ENCODE results near the gene NLGN1.

The NLGN1 gene

DNA sequence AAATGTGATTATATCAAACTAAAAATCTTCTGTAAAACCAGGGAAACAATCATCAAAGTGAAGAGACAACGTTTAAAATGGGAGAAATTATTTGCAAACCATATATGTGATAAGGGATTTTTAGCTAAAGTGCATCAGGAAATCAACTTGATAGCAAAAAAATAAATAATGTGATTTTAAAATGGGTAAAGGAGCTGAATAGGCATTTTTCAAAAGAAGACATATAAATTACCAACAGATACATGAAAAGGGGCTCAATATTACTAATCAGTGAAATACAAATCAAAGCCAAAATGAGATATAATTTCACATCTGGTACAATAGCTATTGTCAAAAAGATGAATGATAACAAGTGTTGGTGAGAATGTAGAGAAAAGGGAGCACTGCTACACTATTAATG, 924.0 kb downstream of the NLGN1 start:
- H3K4me3 ChIP-seq (ENCODE audit: insufficient read depth, low read depth, low read length): no peak overlapping the region
- 83% methylated on average over 1 of the region's 1 CpG; no CpG with 5 or more reads in 1 of the 2 experiments for WGBS, 2 experiments
- H3K9me3 ChIP-seq (ENCODE audit: control insufficient read depth, low read length): no peaks in the 10 kb centered on the region
- no peak overlapping the region for H3K27ac ChIP-seq (ENCODE audit: insufficient read depth, low read depth, low read length, poor library complexity, severe bottlenecking)
- H3K4me1 ChIP-seq (ENCODE audit: control insufficient read depth, insufficient read depth, low read length): peaks cover 3% of the 10 kb centered on the region
- no peaks in the 10 kb centered on the region for H3K36me3 ChIP-seq (ENCODE audit: control insufficient read depth, insufficient read depth, low read length)
- H3K27me3 ChIP-seq (ENCODE audit: control insufficient read depth, insufficient read depth, low read length, poor library complexity, severe bottlenecking): no peaks in the 10 kb centered on the region

DNA sequence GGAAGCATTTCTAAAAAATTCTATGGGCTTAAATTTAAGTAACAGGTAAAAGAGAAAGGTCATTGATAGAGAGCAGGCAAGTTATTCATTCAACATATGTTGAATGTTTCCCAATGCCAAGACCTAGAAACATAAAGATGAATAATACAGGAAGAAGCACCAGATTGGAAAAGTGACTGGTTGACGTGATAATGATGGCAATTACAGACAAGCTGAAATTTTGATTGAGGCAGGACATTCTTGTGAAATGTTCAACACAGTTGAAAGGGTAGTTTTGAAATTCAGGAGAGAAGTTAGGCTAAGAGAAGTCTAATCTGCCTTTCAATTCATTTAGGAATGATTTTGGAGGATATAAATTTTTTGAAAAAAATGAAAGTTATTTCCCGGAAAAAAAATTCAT, 925.2 kb downstream of the NLGN1 start:
- Histone ChIP-seq H3K36me3 (ENCODE audit: control insufficient read depth, insufficient read depth, low read length) (no peaks in the 10 kb centered on the region), H3K4me1 (ENCODE audit: control insufficient read depth, insufficient read depth, low read length) (peaks cover 3% of the 10 kb centered on the region), H3K27me3 (ENCODE audit: control insufficient read depth, insufficient read depth, low read length, poor library complexity, severe bottlenecking) (no peaks in the 10 kb centered on the region), H3K4me3 (ENCODE audit: insufficient read depth, low read depth, low read length) (no peak overlapping the region), H3K9me3 (ENCODE audit: control insufficient read depth, low read length) (no peaks in the 10 kb centered on the region), H3K27ac (ENCODE audit: insufficient read depth, low read depth, low read length, poor library complexity, severe bottlenecking) (no peak overlapping the region)
- 87 to 98% methylated on average over 1 of the region's 2 CpGs for WGBS, 2 experiments

DNA sequence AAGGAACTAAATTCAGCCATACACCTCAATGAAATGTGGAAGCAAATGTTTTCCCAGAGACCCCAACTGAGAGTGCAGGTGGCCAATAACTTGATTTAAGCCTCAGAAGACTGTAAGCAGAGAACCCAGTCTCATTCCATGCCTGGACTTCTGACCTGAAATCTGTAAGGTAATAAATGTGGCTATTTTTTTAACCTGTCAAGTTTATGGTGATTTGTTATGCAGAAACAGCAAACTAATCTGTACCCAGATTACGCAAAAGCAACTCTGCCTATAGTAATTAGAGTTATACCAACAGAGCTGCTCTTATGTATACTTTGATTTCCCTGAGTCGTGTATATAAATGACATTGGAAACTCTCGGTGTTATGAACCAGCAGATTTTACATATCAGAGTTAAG, 927.6 kb downstream of the NLGN1 start:
- Histone ChIP-seq H3K9me3 (ENCODE audit: control insufficient read depth, low read length) (no peaks in the 10 kb centered on the region), H3K36me3 (ENCODE audit: control insufficient read depth, insufficient read depth, low read length) (no peaks in the 10 kb centered on the region), H3K4me3 (ENCODE audit: insufficient read depth, low read depth, low read length) (no peak overlapping the region), H3K27ac (ENCODE audit: insufficient read depth, low read depth, low read length, poor library complexity, severe bottlenecking) (no peak overlapping the region), H3K4me1 (ENCODE audit: control insufficient read depth, insufficient read depth, low read length) (no peaks in the 10 kb centered on the region), H3K27me3 (ENCODE audit: control insufficient read depth, insufficient read depth, low read length, poor library complexity, severe bottlenecking) (no peaks in the 10 kb centered on the region)
- WGBS, 2 experiments: 98 to 100% methylated on average over 2 to 3 of the region's 3 CpGs

DNA sequence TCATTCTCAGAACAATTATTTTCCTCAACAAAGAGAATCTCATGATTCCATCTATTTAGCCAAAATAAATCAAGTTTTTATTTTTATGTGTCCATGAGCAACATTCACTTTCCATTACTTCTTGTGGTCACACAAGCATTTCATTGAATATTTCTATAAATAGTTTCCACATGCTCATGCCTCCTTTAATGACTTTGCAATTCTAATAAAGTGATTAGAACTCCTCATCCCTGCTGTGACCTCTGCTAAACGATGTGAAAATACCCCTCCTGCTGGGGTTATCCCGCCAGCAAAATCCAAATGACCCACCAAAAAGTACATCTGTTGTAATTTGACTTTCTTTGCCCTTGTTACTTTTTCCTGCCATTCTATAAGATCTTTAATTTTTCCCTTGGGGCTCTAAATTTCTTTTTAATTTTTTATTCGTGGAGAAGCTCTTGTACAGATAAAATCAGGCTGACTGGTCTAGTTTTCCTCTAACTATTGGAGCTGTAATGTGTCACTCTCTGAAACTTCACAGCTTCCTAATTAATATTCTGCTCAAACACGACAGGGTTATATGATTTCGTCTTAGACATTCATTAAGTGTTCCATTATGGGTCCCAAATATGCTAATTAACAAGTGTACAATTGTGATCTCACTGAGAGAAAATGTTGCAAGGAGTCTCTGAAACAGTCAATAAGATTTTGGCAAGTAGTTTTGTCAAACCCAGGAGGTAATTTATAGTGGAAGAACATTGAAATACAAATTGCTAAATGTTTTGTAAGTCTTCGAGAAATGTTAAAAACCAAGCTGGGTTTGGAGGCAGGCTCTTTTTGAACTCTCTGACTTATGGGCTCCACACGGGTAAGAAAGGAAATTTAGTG, 928.5 kb downstream of the NLGN1 start:
- WGBS, 2 experiments: 65 to 72% methylated on average over 7 of the region's 7 CpGs
- no peak overlapping the region for H3K27ac ChIP-seq (ENCODE audit: insufficient read depth, low read depth, low read length, poor library complexity, severe bottlenecking)

DNA sequence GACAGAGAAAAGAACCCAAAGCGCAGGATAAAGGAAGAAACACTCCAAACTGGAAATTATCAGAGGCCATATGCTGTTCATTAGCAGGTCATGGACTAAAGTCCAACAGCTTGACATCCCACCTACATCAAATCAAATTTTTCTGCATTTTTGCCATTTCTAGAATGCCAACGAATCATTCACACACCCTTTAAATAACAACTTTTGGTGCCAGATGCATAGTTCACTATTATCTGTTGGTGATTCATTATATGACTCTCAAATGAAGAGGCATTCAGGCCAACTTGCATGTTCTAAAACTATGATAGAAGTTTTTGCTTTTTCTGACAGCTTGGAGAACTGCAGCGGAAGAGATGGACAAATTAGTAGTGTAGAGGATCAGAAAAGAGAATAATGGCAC, 931.8 kb downstream of the NLGN1 start:
- Histone ChIP-seq H3K27ac (ENCODE audit: insufficient read depth, low read depth, low read length, poor library complexity, severe bottlenecking) (no peak overlapping the region), H3K4me1 (ENCODE audit: control insufficient read depth, insufficient read depth, low read length) (no peaks in the 10 kb centered on the region), H3K9me3 (ENCODE audit: control insufficient read depth, low read length) (no peaks in the 10 kb centered on the region), H3K4me3 (ENCODE audit: insufficient read depth, low read depth, low read length) (no peak overlapping the region), H3K36me3 (ENCODE audit: control insufficient read depth, insufficient read depth, low read length) (no peaks in the 10 kb centered on the region), H3K27me3 (ENCODE audit: control insufficient read depth, insufficient read depth, low read length, poor library complexity, severe bottlenecking) (no peaks in the 10 kb centered on the region)
- WGBS, 2 experiments: 91 to 98% methylated on average over 3 of the region's 3 CpGs

More for the DNA sequence above, 928.5 kb downstream of the NLGN1 start:
- H3K27me3 ChIP-seq (ENCODE audit: control insufficient read depth, insufficient read depth, low read length, poor library complexity, severe bottlenecking): no peaks in the 10 kb centered on the region
- no peaks in the 10 kb centered on the region for H3K4me1 ChIP-seq (ENCODE audit: control insufficient read depth, insufficient read depth, low read length)
- H3K4me3 ChIP-seq (ENCODE audit: insufficient read depth, low read depth, low read length): no peak overlapping the region
- H3K9me3 ChIP-seq (ENCODE audit: control insufficient read depth, low read length): no peaks in the 10 kb centered on the region
- no peaks in the 10 kb centered on the region for H3K36me3 ChIP-seq (ENCODE audit: control insufficient read depth, insufficient read depth, low read length)

DNA sequence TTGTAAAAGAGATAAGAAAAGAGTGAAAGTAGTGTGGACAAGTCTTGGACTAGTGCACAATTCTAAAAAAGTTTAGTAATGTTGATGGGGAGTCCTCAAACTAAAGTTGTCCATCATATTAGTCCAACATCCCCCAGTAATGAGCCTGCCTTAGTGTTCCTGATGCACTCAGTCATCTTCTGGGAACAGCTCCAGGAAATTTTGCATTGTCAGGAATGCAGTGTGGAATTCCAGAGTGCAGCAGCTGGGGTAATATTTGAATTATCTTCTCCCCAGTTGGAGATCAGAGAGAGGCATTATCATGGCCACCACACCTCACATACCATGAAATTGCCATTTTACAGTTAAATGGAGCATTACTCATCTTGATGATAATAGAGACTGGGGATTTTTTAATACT, 932.8 kb downstream of the NLGN1 start:
- Histone ChIP-seq H3K4me3 (ENCODE audit: insufficient read depth, low read depth, low read length) (no peak overlapping the region), H3K27me3 (ENCODE audit: control insufficient read depth, insufficient read depth, low read length, poor library complexity, severe bottlenecking) (no peaks in the 10 kb centered on the region), H3K9me3 (ENCODE audit: control insufficient read depth, low read length) (no peaks in the 10 kb centered on the region), H3K27ac (ENCODE audit: insufficient read depth, low read depth, low read length, poor library complexity, severe bottlenecking) (no peak overlapping the region), H3K36me3 (ENCODE audit: control insufficient read depth, insufficient read depth, low read length) (no peaks in the 10 kb centered on the region), H3K4me1 (ENCODE audit: control insufficient read depth, insufficient read depth, low read length) (no peaks in the 10 kb centered on the region)

DNA sequence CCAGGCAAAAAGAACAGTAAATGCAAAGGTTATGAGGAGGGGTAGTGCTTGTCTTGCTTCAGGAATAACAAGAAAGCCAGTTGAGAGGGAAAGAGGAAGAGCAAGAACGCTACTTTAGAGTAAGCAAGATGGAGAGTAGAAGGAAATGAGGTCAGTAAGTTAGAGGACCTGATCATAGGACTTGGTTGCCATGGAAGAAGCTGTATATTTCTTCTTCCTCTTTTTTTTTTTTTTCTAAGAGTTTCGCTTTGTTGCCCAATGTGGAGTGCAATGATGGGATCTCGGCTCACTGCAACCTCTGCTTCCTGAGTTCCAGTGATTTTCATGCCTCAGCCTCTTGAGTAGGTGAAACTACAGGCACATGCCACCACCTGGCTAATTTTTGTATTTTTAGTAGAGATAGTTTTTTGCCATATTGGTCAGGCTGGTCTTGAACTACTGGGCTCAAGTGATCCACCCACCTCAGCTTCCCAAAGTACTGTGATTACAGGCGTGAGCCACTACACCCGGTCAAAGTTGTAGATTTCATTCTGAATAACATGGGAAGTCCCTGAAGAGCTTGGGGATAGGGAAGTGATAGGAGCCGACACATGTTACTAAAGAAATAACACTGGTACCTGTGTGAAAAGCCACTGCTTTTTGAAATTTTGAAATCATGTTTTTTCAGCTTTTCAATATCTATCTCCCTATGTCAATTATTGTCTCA, 933.7 kb downstream of the NLGN1 start:
- no peaks in the 10 kb centered on the region for H3K4me1 ChIP-seq (ENCODE audit: control insufficient read depth, insufficient read depth, low read length)

DNA sequence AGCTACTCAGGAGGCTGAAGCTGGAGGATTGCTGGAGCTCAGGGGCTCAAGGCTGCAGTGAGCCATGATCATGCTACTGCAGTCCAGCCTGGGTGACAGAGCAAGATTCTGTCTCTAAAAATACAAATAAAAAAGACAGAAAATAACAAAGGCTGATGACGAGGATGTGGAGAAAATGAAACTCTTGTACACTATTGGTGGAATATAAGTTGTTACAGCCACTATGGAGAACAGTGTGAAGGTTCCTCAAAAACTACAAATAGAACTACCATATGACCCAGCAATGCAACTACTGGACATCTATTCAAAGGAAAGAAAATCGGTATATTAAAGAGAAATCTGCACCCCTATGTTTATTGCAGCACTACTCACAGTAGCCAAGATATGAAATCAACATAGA, 934.8 kb downstream of the NLGN1 start:
- no peak overlapping the region for H3K27ac ChIP-seq (ENCODE audit: insufficient read depth, low read depth, low read length, poor library complexity, severe bottlenecking)
- WGBS, 2 experiments: 86 to 100% methylated on average over 1 to 2 of the region's 2 CpGs
- no peaks in the 10 kb centered on the region for H3K9me3 ChIP-seq (ENCODE audit: control insufficient read depth, low read length)
- no peaks in the 10 kb centered on the region for H3K36me3 ChIP-seq (ENCODE audit: control insufficient read depth, insufficient read depth, low read length)
- no peaks in the 10 kb centered on the region for H3K27me3 ChIP-seq (ENCODE audit: control insufficient read depth, insufficient read depth, low read length, poor library complexity, severe bottlenecking)
- no peak overlapping the region for H3K4me3 ChIP-seq (ENCODE audit: insufficient read depth, low read depth, low read length)
- no peaks in the 10 kb centered on the region for H3K4me1 ChIP-seq (ENCODE audit: control insufficient read depth, insufficient read depth, low read length)

More for the DNA sequence above, 933.7 kb downstream of the NLGN1 start:
- Histone ChIP-seq H3K36me3 (ENCODE audit: control insufficient read depth, insufficient read depth, low read length) (no peaks in the 10 kb centered on the region), H3K9me3 (ENCODE audit: control insufficient read depth, low read length) (no peaks in the 10 kb centered on the region), H3K4me3 (ENCODE audit: insufficient read depth, low read depth, low read length) (no peak overlapping the region), H3K27me3 (ENCODE audit: control insufficient read depth, insufficient read depth, low read length, poor library complexity, severe bottlenecking) (no peaks in the 10 kb centered on the region), H3K27ac (ENCODE audit: insufficient read depth, low read depth, low read length, poor library complexity, severe bottlenecking) (no peak overlapping the region)
- 87 to 93% methylated on average over 6 of the region's 6 CpGs for WGBS, 2 experiments

DNA sequence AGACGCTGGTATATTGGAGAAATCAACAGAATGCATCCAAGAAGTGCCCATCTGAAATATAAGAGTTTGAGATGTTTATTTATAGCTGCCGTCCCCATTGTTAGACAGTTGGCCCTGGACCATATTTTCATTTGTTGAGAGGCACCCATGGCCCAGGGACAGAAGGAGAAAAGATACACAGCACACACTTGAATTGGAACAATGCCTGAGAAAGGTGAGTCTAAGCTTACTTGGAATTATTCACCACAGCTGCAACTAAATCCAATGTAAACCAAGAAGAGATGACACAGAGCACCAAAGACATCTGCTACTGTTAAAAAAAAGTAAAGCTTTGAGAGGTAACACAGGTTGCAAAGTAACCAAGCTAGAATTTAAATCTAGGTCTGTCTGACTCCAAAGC, 936.1 kb downstream of the NLGN1 start:
- 92 to 95% methylated on average over 2 of the region's 2 CpGs for WGBS, 2 experiments
- H3K4me1 ChIP-seq (ENCODE audit: control insufficient read depth, insufficient read depth, low read length): no peaks in the 10 kb centered on the region
- no peaks in the 10 kb centered on the region for H3K9me3 ChIP-seq (ENCODE audit: control insufficient read depth, low read length)
- H3K27me3 ChIP-seq (ENCODE audit: control insufficient read depth, insufficient read depth, low read length, poor library complexity, severe bottlenecking): no peaks in the 10 kb centered on the region
- H3K27ac ChIP-seq (ENCODE audit: insufficient read depth, low read depth, low read length, poor library complexity, severe bottlenecking): no peak overlapping the region
- H3K36me3 ChIP-seq (ENCODE audit: control insufficient read depth, insufficient read depth, low read length): no peaks in the 10 kb centered on the region
- H3K4me3 ChIP-seq (ENCODE audit: insufficient read depth, low read depth, low read length): no peak overlapping the region

DNA sequence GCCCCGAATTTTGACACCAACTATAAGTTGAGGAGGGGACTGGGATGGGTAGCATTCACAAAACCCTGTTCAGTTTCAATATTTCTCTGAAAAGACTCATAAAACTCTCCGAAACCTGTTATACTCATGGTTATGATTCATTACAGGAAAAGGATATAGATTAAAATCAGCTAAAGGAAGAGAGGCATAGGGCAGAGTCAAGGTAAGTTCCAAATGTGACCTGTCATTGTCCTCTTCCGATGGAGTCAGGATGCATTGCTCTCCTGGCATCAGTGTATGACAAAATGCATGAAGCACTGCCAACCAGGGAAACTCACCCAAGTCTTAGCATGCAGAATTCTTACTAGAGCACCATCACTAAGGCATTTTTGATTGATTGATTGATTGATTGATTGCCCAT, 936.6 kb downstream of the NLGN1 start:
- Histone ChIP-seq H3K9me3 (ENCODE audit: control insufficient read depth, low read length) (no peaks in the 10 kb centered on the region), H3K27ac (ENCODE audit: insufficient read depth, low read depth, low read length, poor library complexity, severe bottlenecking) (no peak overlapping the region), H3K4me3 (ENCODE audit: insufficient read depth, low read depth, low read length) (no peak overlapping the region), H3K27me3 (ENCODE audit: control insufficient read depth, insufficient read depth, low read length, poor library complexity, severe bottlenecking) (no peaks in the 10 kb centered on the region), H3K36me3 (ENCODE audit: control insufficient read depth, insufficient read depth, low read length) (no peaks in the 10 kb centered on the region), H3K4me1 (ENCODE audit: control insufficient read depth, insufficient read depth, low read length) (no peaks in the 10 kb centered on the region)
- 92 to 96% methylated on average over 3 of the region's 3 CpGs for WGBS, 2 experiments
